Neural cell (in vitro differentiated cells): Measurements from ENCODE around the gene MAGED2. TPM values are rescaled to one million over a fixed set of nuclear protein-coding genes. Genes with fewer than 3 reads are reported as not detected.

ENCODE experiments used
- H2AFZ ChIP-seq: fragments of 200-600, 300-800 bp; sonication (generic), shearing (Covaris generic); 2 replicates; pipeline ENCODE4 v1.6.0; 2014; ENCODE audit warnings: low read depth, mild to moderate bottlenecking, antibody characterized with exemption, low read length, moderate library complexity
- H3F3A ChIP-seq: fragments of 200-600 bp; shearing (Covaris generic); 2 replicates; pipeline ENCODE4 v1.6.1; 2016; ENCODE audit warnings: mild to moderate bottlenecking, moderate library complexity, mixed read lengths, antibody characterized with exemption, low read length; ENCODE audit not compliant: insufficient read depth, poor library complexity, severe bottlenecking
- H3K27ac ChIP-seq: fragments of 200-600, 300-800 bp; sonication (generic), shearing (Covaris generic); 2 replicates; pipeline ENCODE4 v1.5.1; 2014; ENCODE audit warnings: mild to moderate bottlenecking, low read length, moderate library complexity
- H3K27me3 ChIP-seq: fragments of 300-800, 200-600 bp; sonication (generic), shearing (Covaris generic); 2 replicates; pipeline ENCODE4 v1.6.0; 2014; ENCODE audit warnings: mild to moderate bottlenecking, low read depth, low read length, moderate library complexity; ENCODE audit not compliant: insufficient read depth
- H3K36me3 ChIP-seq: fragments of 300-800, 200-600 bp; sonication (generic), shearing (Covaris generic); 2 replicates; pipeline ENCODE4 v1.5.1; 2014; ENCODE audit warnings: mild to moderate bottlenecking, antibody characterized with exemption, low read length, moderate library complexity; ENCODE audit not compliant: insufficient read depth
- H3K4me2 ChIP-seq: fragments of 300-800, 200-600 bp; sonication (generic), shearing (Covaris generic); 2 replicates; pipeline ENCODE4 v1.6.0; 2014; ENCODE audit warnings: mild to moderate bottlenecking, low read length
- H3K4me3 ChIP-seq: fragments of 300-800, 200-600 bp; sonication (generic), shearing (Covaris generic); 2 replicates; pipeline ENCODE4 v1.5.1; 2014; ENCODE audit warnings: mild to moderate bottlenecking, low read length, moderate library complexity
- H3K79me2 ChIP-seq: fragments of 200-600 bp; shearing (Covaris generic); replicated peaks from 2 replicates; pipeline ENCODE4 v1.6.0; 2014; ENCODE audit warnings: mild to moderate bottlenecking, low read length, moderate library complexity; ENCODE audit not compliant: insufficient read depth
- H3K9ac ChIP-seq: fragments of 300-800, 200-600 bp; sonication (generic), shearing (Covaris generic); 2 replicates; pipeline ENCODE4 v1.6.1; 2016; ENCODE audit warnings: mild to moderate bottlenecking, low read length, mixed read lengths
- H3K9me2 ChIP-seq: fragments of 200-600 bp; shearing (Covaris generic); 2 replicates; pipeline ENCODE4 v1.6.1; 2016; ENCODE audit warnings: mild to moderate bottlenecking, low read length, mixed read lengths; ENCODE audit not compliant: insufficient read depth
- H3K9me3 ChIP-seq: fragments of 200-600, 300-800 bp; sonication (generic), shearing (Covaris generic); 2 replicates; pipeline ENCODE4 v1.6.1; 2016; ENCODE audit warnings: mild to moderate bottlenecking, mixed run types, low read length, moderate library complexity, mixed read lengths
- H4K20me1 ChIP-seq: fragments of 200-600 bp; shearing (Covaris generic); 2 replicates; pipeline ENCODE4 v1.6.1; 2016; ENCODE audit warnings: mild to moderate bottlenecking, mixed run types; ENCODE audit not compliant: insufficient read depth
- CTCF ChIP-seq: fragments of 450-650 bp; IDR thresholded peaks from 2 replicates; pipeline ENCODE4 v1.5.1; 2014; ENCODE audit warnings: antibody characterized with exemption, mild to moderate bottlenecking, moderate library complexity; ENCODE audit not compliant: poor library complexity, severe bottlenecking
- EP300 ChIP-seq: fragments of 450-650 bp; conservative IDR thresholded peaks from 2 replicates; pipeline ENCODE4 v1.6.1; 2014; ENCODE audit warnings: antibody characterized with exemption, mild to moderate bottlenecking, moderate library complexity; ENCODE audit not compliant: poor library complexity, severe bottlenecking
- EZH2 ChIP-seq: fragments of 200-600, 300-800 bp; shearing (Covaris generic), sonication (generic); IDR thresholded peaks from 2 replicates; pipeline ENCODE4 v1.6.1; 2014; ENCODE audit warnings: antibody characterized with exemption, low read length, borderline replicate concordance, mild to moderate bottlenecking; ENCODE audit not compliant: insufficient read depth, poor library complexity, severe bottlenecking
- MXI1 ChIP-seq: fragments of 450-650 bp; conservative IDR thresholded peaks from 2 replicates; pipeline ENCODE4 v1.6.1; 2014; ENCODE audit warnings: antibody characterized with exemption, mild to moderate bottlenecking; ENCODE audit not compliant: poor library complexity, severe bottlenecking
- POLR2AphosphoS5 ChIP-seq: IDR thresholded peaks from 2 replicates; pipeline ENCODE4 v1.6.1; 2012
- RAD21 ChIP-seq: fragments of 450-650 bp; conservative IDR thresholded peaks from 2 replicates; pipeline ENCODE4 v1.6.1; 2014; ENCODE audit warnings: antibody characterized with exemption, mild to moderate bottlenecking, moderate library complexity
- REST ChIP-seq: IDR thresholded peaks from 2 replicates; pipeline ENCODE4 v1.6.1; 2012; ENCODE audit warnings: borderline replicate concordance
- SMC3 ChIP-seq: fragments of 450-650 bp; conservative IDR thresholded peaks from 2 replicates; pipeline ENCODE4 v1.6.1; 2014; ENCODE audit warnings: antibody characterized with exemption, mild to moderate bottlenecking, moderate library complexity; ENCODE audit not compliant: poor library complexity
- TAF1 ChIP-seq: IDR thresholded peaks from 2 replicates; pipeline ENCODE4 v1.6.1; 2012; ENCODE audit warnings: low read depth
- polyA plus RNA-seq: library from polyadenylated mRNA; depleted of rRNA; stranded (reverse); fragments of >200 nt; gene quantifications from 2 replicates; pipeline ENCODE4 v1.2.3, GENCODE V29; 2014

Gene MAGED2
- polyA plus RNA-seq, 1 donor from 2014 or later: 982 TPM

GRCh38 chrX:54824722-54825121 is 17.2 kb downstream of the MAGED2 start:
- H3K4me3 ChIP-seq: no peak overlapping the region
- no peak overlapping the region for H3K9ac ChIP-seq
- H3K27me3 ChIP-seq: no peaks in the 10 kb centered on the region
- H3K79me2 ChIP-seq: no peaks in the 10 kb centered on the region
- H3K9me2 ChIP-seq: no peaks in the 10 kb centered on the region
- H3K4me2 ChIP-seq: no peak overlapping the region
- no peaks in the 10 kb centered on the region for H3K36me3 ChIP-seq
- no peaks in the 10 kb centered on the region for H3F3A ChIP-seq
- no peaks in the 10 kb centered on the region for H4K20me1 ChIP-seq
- H2AFZ ChIP-seq: no peak overlapping the region
- H3K27ac ChIP-seq: no peak overlapping the region
- H3K9me3 ChIP-seq: no peaks in the 10 kb centered on the region
- TF ChIP-seq REST (no peak), TAF1 (no peak), CTCF (no peak), SMC3 (no peak), EZH2 (no peak)

GRCh38 chrX:54825716-54826438 is 18.3 kb downstream of the MAGED2 start:
- no peak overlapping the region for H3K9ac ChIP-seq
- no peak overlapping the region for H3K4me2 ChIP-seq
- H3K27ac ChIP-seq: no peak overlapping the region
- H2AFZ ChIP-seq: no peak overlapping the region
- H3K79me2 ChIP-seq: no peaks in the 10 kb centered on the region
- H3K27me3 ChIP-seq: no peaks in the 10 kb centered on the region
- no peaks in the 10 kb centered on the region for H3K36me3 ChIP-seq
- no peaks in the 10 kb centered on the region for H3K9me2 ChIP-seq
- H4K20me1 ChIP-seq: no peaks in the 10 kb centered on the region
- H3K4me3 ChIP-seq: no peak overlapping the region
- TF ChIP-seq EZH2: no peak
- TF ChIP-seq EP300: no peak
- TF ChIP-seq POLR2AphosphoS5: no peak
- H3K9me3 ChIP-seq: no peaks in the 10 kb centered on the region
- no peaks in the 10 kb centered on the region for H3F3A ChIP-seq

GRCh38 chrX:54826598-54826997 is 19.1 kb downstream of the MAGED2 start:
- no peak overlapping the region for H3K27ac ChIP-seq
- no peaks in the 10 kb centered on the region for H3K36me3 ChIP-seq
- H2AFZ ChIP-seq: no peak overlapping the region
- no peaks in the 10 kb centered on the region for H3K9me2 ChIP-seq
- H3K27me3 ChIP-seq: no peaks in the 10 kb centered on the region
- H3F3A ChIP-seq: no peaks in the 10 kb centered on the region
- TF ChIP-seq MXI1: no peak
- no peak for TF ChIP-seq POLR2AphosphoS5
- TF ChIP-seq SMC3: no peak
- TF ChIP-seq RAD21: no peak
- TF ChIP-seq EP300: no peak
- no peak for TF ChIP-seq CTCF
- TF ChIP-seq TAF1: no peak
- no peaks in the 10 kb centered on the region for H3K79me2 ChIP-seq
- H3K4me2 ChIP-seq: no peak overlapping the region
- no peak overlapping the region for H3K4me3 ChIP-seq
- no peak overlapping the region for H3K9ac ChIP-seq
- no peaks in the 10 kb centered on the region for H3K9me3 ChIP-seq
- no peaks in the 10 kb centered on the region for H4K20me1 ChIP-seq
